GM18861 (cell line): Measurements from ENCODE around the gene TUBD1.
"Not testable (repeated sequence)": the region's sequence is repeated elsewhere in the genome, so short reads cannot be mapped to it uniquely, and the experiment has no call there.

Experiments used
- ATAC-seq: cut with Tn5 transposase; IDR thresholded peaks from one replicate; pipeline ENCODE4 v1.9.1; 2021; ENCODE audit not compliant: unreplicated experiment

Gene TUBD1

DNA sequence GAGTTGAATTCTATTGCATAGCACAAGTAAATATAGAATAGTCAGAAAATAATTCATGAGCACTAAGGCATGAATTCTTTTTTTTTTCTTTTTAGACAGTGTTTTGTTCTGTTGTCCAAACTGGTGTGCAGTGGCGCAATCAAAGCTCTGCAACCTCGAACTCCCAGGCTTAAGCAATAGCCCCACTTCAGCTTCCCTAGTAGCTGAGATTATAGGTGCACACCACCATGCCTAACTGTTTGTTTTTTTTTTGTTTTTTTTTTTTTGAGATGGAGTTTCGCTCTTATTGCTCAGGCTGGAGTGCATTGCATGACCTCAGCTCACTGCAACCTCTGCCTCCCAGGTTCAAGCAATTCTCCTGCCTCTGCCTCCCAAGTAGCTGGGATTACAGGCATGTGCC, 16.6 kb downstream of the TUBD1 start:
- no peak for ATAC-seq

DNA sequence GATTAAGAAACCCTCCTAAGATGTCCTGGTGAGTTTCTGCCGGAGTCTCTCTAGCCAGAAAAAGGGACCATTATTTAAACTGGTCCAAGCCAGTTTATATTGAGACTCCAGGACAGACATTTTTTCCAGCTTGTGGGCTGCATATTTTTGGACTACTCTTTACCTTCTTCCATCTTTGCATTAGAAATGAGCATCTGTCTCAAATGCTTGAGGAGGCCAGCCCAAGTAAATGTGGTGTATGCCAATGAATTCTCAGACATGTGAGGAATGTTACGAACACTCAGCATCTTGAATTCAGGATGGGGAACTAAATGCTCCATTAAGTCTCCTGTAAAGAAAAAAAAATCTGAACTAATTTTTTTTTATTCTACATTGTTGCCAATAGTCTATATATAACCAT, 18.4 kb downstream of the TUBD1 start:
- no peak for ATAC-seq

DNA sequence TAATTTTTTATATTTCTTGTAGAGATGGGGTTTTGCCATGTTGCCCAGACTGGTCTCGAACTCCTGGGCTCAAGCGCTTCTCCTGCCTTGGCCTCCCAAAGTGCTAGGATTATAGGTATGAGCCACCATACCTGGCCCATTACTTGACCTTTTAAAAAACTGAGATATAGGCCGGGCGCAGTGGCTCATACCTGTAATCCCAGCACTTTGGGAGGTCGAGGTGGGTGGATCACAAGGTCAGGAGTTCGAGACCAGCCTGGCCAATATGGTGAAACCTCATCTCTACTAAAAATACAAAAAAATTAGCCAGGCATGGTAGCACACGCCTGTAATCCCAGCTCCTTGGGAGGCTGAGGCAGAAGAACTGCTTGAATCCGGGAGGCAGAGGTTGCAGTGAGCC, 19.3 kb downstream of the TUBD1 start:
- ATAC-seq: not testable (repeated sequence)

DNA sequence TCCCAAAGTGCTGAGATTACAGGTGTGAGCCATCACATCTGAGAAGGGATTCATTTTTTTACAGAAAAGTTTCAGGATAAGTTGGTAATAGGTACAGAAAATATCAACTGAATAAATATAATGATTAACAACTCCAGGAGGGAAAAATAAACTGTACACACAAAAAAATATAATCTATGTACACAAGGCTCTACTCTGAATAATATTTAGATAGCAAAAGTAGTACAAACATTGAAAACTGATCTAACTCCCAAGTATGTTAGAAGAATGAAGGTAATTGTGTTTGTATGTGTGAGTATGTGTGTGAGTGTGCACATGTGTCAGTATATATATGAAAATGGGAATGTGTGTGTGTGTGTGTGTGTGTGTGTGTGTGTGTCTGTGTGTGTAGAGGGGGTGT, 20.4 kb downstream of the TUBD1 start:
- ATAC-seq: no peak

DNA sequence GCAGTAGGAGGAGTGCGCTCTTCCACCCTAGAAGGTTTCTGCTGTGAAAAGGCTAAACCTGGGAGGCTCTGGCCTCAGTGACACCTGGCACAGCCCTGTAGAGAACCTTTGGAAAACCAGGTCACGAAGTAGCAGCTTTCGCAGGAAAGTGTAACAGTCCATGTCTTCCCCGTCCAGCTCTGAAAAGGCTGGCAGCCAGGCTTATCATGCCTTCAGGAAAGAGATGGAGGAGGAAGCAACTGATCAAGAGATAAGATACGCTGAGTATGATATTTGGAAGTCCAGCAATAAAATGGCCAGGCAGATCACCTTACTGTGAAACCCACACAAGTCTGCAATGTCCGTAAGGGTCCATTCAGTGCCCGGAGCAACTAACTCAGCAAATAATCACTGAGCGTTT, 22.3 kb downstream of the TUBD1 start:
- no peak for ATAC-seq

DNA sequence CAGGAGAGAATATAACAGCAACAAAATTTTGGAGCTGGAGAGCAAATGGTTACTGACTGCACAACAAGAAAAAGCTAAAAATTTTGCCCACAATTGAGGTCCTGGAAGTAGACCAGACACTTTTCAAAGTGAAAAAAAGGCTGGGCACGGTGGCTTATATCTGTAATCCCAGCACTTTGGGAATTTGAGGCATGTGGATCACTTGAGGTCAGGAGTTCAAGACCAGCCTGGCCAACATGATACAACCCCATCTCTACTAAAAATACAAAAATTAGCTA, 22.9 kb downstream of the TUBD1 start:
- ATAC-seq: no peak

DNA sequence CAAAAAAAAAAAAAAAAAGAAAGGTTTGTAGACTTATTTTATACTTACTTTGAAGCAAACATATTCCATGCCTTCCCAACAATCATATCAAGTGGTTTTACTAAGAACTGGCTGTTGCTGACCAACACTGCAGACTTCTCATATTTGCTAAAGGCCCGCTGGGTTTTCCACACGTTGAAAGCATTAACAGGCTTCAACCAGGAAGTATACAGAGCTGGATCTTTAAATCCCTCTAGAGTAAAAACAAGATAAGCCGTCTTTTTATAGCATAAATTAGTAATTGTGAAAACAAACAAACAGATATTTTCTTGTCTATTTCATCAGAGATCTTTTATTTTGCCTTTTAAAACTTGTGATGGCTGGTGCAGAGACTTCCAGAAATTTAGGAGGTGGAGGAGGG, 29.1 kb downstream of the TUBD1 start:
- no peak for ATAC-seq

DNA sequence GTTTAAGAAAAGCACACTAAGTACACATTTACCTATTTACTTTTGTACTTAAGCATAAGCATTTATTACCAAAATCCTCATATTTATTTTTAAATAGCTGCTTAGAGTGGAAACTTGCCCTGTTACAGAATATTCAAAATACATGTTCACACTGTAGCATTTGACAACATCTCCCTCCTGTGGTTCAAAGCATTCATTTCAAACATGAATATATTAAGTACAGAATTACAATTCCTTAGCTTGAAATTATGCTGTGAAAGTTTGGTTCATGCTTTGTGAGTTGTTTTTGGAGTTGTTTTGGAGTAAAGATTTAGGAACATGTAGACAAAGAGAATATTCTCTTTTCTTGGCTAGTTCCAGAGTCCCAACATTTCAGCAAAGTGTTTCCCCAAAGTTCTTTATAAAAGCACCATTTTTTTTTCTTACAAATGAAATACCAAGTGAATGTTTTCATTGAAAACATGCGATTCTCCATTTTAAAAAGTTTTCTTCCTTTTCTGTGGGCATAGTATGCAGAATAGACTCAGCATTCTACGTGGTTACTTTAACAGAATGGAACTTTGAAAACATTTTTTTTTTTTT, 33.2 kb downstream of the TUBD1 start:
- ATAC-seq: no peak

DNA sequence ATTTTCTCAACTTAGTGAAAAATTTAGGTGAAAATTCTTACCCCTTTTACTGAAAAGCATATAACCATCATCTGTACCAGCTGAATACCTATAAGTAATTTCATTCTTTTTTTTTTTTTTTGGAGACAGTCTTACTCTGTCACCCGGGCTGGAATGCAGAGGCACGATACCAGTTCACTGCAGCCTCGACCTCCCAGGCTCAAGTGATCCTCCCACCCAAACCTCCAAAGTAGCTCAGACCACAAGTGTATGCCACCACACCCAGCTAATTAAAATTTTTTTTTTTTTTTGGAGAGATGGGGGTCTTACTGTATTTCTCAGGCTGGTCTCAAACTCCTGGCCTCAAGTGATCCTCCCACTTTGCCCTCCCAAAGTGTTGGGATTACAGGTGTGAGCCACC, 33.8 kb downstream of the TUBD1 start:
- no peak for ATAC-seq

DNA sequence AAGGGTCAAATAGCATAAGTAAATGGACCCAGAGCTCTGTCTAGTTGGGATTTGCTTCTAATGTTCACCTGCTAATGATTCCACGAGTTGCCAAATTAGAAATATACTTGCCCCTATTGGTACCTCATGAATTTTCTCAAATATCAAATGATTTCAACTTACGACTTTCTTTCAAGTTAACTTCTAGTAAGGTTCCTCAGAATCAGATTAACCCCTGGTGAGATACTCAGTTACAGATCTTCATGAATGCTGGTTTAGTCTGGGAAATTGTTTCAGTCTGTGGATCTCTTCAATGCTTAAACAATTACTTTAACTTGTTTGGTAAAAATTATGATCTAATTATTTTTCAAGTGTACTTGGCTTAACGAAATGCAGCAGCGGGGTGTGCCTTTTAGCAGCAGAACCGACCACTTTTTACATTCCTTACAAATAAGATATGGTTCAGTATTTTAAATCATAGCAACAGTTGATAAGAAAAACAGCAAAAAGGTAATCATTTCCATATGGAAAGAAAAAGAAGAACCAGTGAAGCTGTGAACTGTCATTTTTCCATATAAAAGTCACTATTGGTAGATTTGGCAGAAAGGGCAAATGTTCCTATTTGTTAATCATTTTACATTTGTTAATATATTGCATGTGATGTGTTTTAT, 34.5 kb downstream of the TUBD1 start:
- ATAC-seq: no peak

DNA sequence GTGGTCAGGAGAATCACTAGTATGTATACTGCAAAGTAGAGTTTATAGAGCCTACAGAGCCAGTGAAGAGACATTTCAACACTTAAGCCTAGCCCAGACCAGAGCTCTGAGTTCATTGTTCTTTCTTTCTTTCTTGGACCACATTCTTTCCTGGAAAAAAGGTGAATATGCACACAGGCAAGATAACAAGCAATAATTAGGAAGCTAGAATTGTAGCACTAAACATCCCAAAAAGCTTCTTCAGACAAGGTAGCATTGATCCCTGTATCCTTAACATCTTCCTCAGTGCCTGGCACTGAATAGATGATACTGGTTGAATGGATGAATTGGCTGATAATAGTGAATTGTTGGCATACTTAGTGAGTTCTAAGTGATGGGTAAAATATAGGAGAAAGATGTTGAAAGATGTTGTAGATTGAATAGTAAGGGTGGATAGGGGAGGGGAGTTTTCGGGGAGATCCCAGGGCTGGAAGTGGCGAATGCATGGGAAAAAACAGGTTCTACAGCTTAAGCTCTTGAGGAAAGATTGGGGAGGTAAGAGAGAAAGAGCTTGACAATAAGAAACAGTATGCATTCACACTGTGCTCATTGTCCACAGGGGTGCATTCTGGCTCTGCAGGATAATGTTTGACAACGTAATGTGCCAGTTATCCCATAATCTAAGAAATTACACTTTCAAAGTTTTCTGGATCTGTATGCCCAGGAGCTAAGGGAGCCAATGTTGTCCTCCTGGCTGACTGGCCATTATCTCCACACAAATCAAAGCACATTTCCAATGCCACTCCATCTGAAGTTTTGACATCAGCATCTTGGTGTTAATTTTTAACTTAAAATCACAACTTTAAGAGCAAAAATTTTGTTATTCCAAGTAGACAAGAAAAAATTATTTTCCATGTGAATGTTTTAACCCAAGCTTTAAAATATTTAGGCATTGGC, 35.6 kb downstream of the TUBD1 start:
- no peak for ATAC-seq

DNA sequence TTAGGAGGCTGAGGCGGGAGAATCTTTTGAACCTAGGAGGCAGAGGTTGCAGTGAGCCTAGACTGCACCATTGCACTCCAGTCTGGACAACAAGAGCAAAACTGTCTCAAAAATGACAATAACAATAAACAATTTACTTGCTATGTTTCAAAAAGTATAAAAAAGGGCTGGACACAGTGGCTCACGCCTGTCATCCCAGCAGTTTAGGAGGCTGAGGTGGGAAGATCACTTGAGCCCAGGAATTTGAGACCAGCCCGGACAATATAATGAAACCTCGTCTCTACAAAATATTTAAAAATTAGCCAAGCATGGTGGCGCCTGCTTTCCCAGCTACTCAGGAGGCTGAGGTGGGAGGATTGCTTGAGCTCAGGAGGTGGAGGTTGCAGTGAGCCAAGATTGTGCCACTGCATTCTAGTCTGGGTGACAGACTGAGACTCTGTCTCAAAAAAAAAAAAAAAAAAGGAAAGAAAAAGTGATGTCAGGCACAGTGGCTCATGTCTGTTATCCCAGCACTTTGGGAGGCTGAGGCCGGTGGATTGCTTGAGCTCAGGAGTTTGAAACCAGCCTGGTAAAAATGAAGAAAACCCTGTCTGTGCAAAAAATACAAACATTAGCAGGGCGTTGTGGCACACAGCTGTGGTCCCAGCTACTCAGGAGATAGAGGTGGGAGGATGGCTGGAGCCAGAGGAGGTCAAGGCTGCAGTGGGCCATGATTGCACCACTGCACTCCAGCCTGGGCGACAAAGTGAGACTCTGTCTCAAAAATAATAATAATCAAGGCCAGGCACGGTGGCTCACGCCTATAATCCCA, 38.6 kb downstream of the TUBD1 start:
- ATAC-seq: not testable (repeated sequence)

DNA sequence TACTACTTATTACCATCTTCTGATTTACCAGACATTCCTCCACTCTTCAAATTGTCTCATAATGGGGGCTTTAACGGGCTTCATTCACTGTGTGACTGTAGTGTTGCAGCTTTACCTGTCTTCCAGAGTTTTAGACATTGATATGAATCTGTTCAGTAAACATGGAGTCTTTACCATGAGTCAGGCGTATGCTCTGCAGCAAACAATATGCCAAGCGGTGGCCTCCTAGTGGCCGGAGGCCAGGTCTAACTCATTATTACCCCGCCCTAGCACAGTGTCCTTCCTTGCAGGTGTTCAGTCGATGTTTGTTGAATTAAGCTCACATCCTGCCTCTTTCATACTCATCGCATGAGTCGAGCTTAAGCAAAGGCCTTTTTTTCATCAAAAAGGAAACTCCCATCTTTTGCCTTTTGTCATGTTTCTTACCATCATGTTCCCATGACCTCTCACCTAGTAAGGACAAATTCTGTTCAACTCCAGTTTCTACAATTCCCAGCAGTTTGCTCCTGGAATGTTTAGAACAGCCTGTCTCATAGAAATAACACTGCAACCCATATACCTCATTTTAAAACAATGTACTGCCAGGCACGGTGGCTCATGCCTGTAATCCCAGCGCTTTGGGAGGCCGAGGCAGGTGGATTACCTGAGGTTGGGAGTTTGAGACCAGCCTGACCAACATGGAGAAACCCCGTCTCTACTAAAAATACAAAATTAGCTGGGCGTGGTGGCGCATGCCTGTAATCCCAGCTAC, 39.4 kb downstream of the TUBD1 start:
- ATAC-seq: peak; percentile 35

DNA sequence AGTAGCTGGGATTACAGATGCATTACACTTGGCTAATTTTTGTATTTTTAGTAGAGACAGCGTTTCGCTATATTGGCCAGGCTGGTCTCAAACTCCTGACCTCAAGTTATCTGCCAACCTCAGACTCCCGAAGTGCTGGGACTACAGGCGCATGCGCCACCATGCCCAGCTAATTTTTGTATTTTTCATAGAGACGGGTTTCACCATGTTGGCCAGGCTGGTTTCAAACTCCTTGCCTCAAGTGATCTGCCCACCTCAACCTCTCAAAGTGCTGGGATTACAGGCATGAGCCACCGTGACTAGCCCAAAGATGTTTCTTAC, 39.9 kb downstream of the TUBD1 start:
- not testable (repeated sequence) for ATAC-seq

DNA sequence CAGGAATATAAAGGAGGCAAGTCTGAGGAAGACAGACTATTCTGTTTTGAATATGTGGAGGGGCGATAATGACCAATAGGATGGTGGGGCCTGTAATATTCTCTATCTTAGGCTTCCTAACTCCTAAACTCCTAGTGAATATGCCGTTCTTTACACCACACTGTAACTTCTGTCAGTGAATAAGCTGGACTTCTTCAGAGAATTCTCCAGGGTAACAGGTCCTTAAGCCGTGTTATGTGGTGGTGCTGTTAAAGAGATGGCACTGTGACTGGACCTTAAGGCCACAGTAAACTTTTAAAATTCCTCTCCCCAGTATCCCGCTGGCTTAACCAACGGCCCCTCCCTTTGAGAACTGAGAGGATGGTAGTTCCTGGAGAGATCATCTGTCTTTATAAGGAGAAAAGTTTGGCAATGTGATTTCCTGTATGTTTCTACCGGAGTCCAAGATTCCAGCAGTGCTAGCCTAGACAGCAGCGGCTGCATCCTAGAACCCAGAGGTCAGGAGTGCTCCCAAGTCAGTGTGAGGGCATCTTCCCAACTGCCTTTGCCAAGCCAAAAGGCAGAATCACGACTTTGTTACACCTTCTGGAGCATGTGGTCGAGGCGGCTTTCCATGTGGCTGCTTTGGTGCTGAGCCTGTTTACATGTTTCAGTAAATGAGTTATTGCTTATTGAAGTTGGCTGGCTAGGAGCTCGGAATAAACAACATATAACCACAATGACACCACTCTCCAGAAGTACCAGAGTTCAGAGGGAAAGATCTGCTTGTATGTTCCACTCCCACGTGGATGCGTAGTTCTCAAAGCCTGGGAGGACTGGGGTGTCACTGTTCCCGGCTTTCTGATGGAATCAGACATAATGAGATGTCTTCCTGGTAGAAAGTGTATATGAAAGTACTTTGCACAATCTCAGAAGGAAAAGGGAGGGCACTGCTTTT, 41.0 kb downstream of the TUBD1 start:
- ATAC-seq: no peak

DNA sequence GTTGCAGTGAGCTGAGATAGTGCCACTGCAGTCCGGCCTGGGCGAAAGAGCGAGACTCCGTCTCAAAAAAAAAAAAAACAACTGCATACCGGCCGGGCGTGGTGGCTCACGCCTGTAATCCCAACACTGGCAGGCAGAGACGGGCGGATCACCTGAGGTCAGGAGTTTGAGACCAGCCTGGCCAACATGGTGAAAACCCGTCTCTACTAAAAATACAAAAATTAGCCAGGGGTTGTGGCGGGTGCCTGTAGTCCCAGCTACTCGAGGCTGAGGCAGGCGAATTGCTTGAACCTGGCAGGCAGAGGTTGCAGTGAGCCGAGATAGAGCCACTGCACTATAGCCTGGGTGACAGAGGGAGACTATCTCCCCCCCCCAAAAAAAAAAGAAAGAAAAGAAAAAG, 42.4 kb downstream of the TUBD1 start:
- ATAC-seq: not testable (repeated sequence)

DNA sequence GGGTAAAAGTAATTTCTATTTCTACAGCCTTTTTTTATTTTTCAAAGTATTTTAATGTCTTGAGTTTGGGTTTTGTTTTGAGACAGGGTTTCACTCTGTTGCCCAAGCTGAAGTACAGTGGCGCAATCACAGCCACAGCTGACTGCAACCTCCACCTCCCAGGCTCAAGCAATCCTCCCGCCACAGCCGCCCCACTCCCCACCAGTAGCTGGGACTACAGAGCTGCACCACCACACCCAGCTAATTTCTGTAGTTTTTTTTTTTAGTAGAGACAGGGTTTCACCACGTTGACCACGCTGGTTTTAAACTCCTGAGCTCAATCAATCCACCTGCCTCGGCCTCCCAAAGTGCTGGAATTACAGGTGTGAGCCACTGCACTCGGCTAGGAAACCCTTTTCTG, 44.0 kb downstream of the TUBD1 start:
- no peak for ATAC-seq

DNA sequence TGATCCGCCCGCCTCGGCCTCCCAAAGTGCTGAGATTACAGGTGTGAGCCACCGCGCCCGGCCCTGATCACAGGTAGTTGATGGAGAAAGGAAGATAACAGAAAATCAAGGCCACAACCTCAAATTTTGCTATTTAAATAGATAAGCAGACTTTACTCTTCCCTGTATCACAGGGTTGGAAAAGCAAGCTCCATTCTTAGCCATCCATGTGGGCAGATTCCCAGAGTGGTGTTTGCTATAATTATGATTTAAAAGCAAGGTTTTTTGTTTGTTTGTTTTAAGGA, 44.4 kb downstream of the TUBD1 start:
- no peak for ATAC-seq

DNA sequence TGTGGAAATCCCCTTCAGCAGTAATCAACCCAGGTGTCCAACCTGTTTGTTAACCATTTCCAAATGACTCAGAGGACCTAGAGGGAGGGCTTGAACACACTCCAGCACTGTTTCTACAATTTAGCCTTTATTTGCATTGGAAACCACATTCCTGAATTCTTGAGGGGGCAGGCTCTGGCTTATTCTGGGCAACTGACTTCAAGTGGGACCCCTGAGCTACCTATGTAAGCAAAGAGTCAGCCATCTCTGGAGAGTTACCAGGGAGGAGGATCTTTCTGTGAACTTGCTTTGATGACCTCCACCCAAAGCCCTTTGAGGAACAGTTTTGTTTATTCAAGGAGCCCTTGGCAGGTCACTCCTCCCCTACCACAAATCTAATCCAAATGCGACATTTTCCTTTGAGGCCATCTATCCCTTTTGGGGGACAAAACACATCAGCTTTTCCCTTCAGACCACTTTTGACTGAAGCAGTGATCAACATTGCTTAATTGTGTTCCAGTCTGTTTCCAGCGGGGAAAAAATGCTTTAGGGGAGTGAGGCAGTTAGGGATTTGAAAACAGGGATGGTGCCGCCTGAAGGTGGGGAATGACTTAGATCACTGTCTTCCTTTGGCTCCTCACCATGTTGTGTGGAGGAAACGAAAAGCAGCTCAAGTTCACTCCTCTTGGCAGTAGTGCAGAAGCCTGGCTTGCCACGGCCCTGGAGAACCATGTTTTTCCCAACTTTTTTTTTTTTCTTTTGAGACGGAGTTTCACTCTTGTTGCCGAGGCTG, 46.2 kb downstream of the TUBD1 start:
- peak; percentile 38 for ATAC-seq
